A549 treated with AZD9567 at 1 μM for 4 hours (cell line): ENCODE results near the gene HYCC2. TPM values are rescaled to one million over a fixed set of nuclear protein-coding genes. Genes with fewer than 3 reads are reported as not detected.

Source experiments
- total RNA-seq: library from RNA; stranded (reverse); fragments of 200-300 nt; extraction: Qiagen RNA extraction; gene quantifications from 5 replicates; pipeline ENCODE4 v1.2.3, GENCODE V29; 2022; ENCODE audit not compliant: insufficient read depth

The HYCC2 gene
- 3.6 to 5.8 TPM (median 5.2 TPM) in 5 replicates for total RNA-seq

DNA sequence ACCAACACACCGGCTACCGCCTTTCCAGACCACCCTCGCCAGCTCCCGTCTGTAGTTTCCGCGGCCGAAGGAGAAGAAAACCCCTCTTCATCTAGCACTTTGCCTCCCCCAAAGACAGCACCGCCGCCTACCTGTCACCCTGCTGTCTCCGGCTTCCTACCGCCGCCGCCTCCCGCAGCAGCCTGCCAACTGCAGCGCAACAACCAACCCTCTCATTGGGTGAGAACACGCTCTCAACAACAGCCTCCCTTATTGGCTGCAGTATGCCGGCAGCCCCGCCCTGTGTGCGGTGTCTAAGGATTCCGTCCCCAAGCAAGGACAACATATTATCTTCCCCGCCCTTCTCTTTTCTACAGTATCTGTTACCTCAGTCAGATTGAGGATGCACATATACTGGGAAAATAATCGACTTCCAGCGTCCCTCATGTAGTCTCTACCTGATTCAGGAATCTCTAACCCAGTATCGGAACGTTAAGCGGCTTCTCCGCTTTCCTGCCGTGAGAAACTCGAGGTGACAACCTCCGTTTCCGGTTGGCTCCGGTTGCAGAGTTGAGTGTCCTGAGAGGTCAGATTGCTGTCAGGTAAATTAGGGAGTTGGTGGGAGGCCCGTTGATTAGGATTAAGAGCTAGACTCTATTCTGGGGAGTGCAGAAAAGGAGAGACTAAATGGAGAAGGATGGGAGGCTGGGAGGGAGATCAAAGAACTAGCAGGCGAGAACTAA, at the start of gene HYCC2, which contains the start of gene NDUFB3:
TSS of gene HYCC2 (minus strand) at position 193 of the 722 bp plus-strand sequence. CDS start 47,662 bp downstream, outside the sequence.
TSS of gene NDUFB3 (plus strand) at position 523 of the 722 bp plus-strand sequence. CDS start 6,882 bp downstream, outside the sequence.

DNA sequence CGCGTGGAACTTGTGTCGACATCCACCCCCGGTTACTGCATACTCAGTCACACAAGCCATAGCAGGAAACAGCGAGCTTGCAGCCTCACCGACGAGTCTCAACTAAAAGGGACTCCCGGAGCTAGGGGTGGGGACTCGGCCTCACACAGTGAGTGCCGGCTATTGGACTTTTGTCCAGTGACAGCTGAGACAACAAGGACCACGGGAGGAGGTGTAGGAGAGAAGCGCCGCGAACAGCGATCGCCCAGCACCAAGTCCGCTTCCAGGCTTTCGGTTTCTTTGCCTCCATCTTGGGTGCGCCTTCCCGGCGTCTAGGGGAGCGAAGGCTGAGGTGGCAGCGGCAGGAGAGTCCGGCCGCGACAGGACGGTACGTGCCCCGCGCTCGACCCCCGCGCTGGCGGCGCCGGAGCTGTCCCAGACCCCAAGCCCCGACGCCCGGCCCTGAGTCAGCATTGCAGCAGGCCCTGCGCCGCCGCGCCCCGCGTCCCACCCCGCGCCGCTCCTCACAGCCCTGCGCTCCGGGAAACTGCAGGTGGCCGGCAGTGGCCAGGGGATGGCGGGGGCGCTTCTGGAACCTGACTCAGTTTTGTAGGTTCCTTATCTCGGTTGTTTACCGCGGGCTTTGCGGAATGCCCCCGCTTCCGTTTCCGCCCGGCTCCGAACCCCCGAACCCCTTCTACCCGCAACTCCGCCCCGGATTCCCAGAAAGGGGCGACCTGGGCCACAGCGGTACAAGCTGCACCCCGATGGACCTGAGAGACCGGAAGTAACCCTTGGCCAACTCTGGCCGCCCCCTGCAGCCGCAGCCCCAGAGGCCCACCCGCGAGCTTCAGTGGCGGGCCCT, 44.9 kb upstream of the HYCC2 start, which contains the start of gene CFLAR:
TSS of gene CFLAR (plus strand) at position 50 of the 844 bp plus-strand sequence. CDS start 13,702 bp downstream, outside the sequence.

Other genes starting within 250 kb of the HYCC2 start
- 19.3 to 37.9 TPM (median 35.6 TPM) in 5 replicates for gene CLK1, start 207.0 kb downstream of the HYCC2 start, total RNA-seq
- 20.4 to 24.7 TPM (median 22.9 TPM) in 5 replicates for gene PPIL3, start 182.6 kb downstream of the HYCC2 start, total RNA-seq
- gene NIF3L1, start 182.3 kb downstream of the HYCC2 start, total RNA-seq, result 29.5 to 36.2 TPM (median 34.8 TPM) in 5 replicates
- 11.6 to 15.1 TPM (median 13.6 TPM) in 5 replicates for gene ORC2, start 108.0 kb downstream of the HYCC2 start, total RNA-seq
- gene NDUFB3, start 330 bp upstream of the HYCC2 start, total RNA-seq, result 135 to 146 TPM (median 138 TPM) in 5 replicates
- gene CFLAR, start 44.5 kb upstream of the HYCC2 start, total RNA-seq, result 71.5 to 103 TPM (median 81.5 TPM) in 5 replicates
- 1.4 to 3.2 TPM (median 1.8 TPM) in 5 replicates for gene CASP10, start 111.5 kb upstream of the HYCC2 start, total RNA-seq
- gene CASP8, start 188.9 kb upstream of the HYCC2 start, total RNA-seq, result 27.3 to 37.5 TPM (median 31.8 TPM) in 5 replicates